H9 (cell line): ENCODE data around the gene SCN2B. TPM values are rescaled to one million over a fixed set of nuclear protein-coding genes. Genes with fewer than 3 reads are reported as not detected.

ENCODE experiments used
- DNase-seq: peaks from one replicate; pipeline ENCODE4 v3.0.0-alpha.2; 2017
- H2AFZ ChIP-seq: one replicate; pipeline ENCODE4 v1.6.1; 2013; ENCODE audit warnings: mild to moderate bottlenecking, low read length, control low read depth, moderate library complexity
- H2AK5ac ChIP-seq: 2 replicates; pipeline ENCODE4 v1.6.1; 2013; ENCODE audit warnings: low read length, control low read depth, mixed read lengths; ENCODE audit not compliant: insufficient read length
- H2BK120ac ChIP-seq: one replicate; pipeline ENCODE4 v1.6.1; 2013; ENCODE audit warnings: low read depth, mild to moderate bottlenecking, low read length, control low read depth, inconsistent platforms; ENCODE audit not compliant: poor library complexity, severe bottlenecking
- H2BK12ac ChIP-seq: 2 replicates; pipeline ENCODE4 v1.6.1; 2013; ENCODE audit warnings: low read length, control low read depth, mixed read lengths, low read depth; ENCODE audit not compliant: insufficient read length
- H2BK15ac ChIP-seq: 2 replicates; pipeline ENCODE4 v1.6.1; 2013; ENCODE audit warnings: low read depth, low read length, control low read depth
- H2BK20ac ChIP-seq: one replicate; pipeline ENCODE4 v1.6.1; 2013; ENCODE audit warnings: low read depth, mild to moderate bottlenecking, low read length, control low read depth, inconsistent platforms; ENCODE audit not compliant: poor library complexity, severe bottlenecking
- H2BK5ac ChIP-seq: 2 replicates; pipeline ENCODE4 v1.6.1; 2013; ENCODE audit warnings: low read length, control low read depth, mixed read lengths; ENCODE audit not compliant: insufficient read length
- H3K14ac ChIP-seq: 2 replicates; pipeline ENCODE4 v1.6.1; 2013; ENCODE audit warnings: low read length, control low read depth; ENCODE audit not compliant: insufficient read depth
- H3K18ac ChIP-seq: 2 replicates; pipeline ENCODE4 v1.6.1; 2013; ENCODE audit warnings: low read depth, mild to moderate bottlenecking, mixed read lengths, low read length, control low read depth; ENCODE audit not compliant: insufficient read length
- H3K23ac ChIP-seq: 2 replicates; pipeline ENCODE4 v1.6.1; 2013; ENCODE audit warnings: low read length, control low read depth, mixed read lengths, low read depth; ENCODE audit not compliant: insufficient read length
- H3K23me2 ChIP-seq: 2 replicates; pipeline ENCODE4 v1.6.1; 2013; ENCODE audit warnings: low read depth, mild to moderate bottlenecking, mixed read lengths, low read length, control low read depth; ENCODE audit not compliant: insufficient read length, poor library complexity, severe bottlenecking
- H3K27ac ChIP-seq: 2 replicates; pipeline ENCODE4 v1.5.1; 2013; ENCODE audit warnings: low read length, control low read depth, mixed read lengths, low read depth; ENCODE audit not compliant: insufficient read length
- H3K27me3 ChIP-seq: 2 replicates; pipeline ENCODE4 v1.6.1; 2013; ENCODE audit warnings: low read length, control low read depth, inconsistent platforms; ENCODE audit not compliant: insufficient read depth
- H3K4ac ChIP-seq: 2 replicates; pipeline ENCODE4 v1.6.1; 2013; ENCODE audit warnings: low read depth, mild to moderate bottlenecking, control low read depth, inconsistent platforms, low read length, moderate library complexity
- H3K4me1 ChIP-seq: 2 replicates; pipeline ENCODE4 v1.6.1; 2013; ENCODE audit warnings: low read length, control low read depth, inconsistent platforms; ENCODE audit not compliant: insufficient read depth
- H3K4me2 ChIP-seq: 2 replicates; pipeline ENCODE4 v1.6.1; 2013; ENCODE audit warnings: low read length, control low read depth, mixed read lengths; ENCODE audit not compliant: insufficient read length, insufficient read depth
- H3K56ac ChIP-seq: 2 replicates; pipeline ENCODE4 v1.6.1; 2013; ENCODE audit warnings: low read depth, mild to moderate bottlenecking, mixed read lengths, low read length, control low read depth; ENCODE audit not compliant: insufficient read length
- H3K79me1 ChIP-seq: 2 replicates; pipeline ENCODE4 v1.6.1; 2013; ENCODE audit warnings: low read depth, mild to moderate bottlenecking, moderate library complexity, low read length, control low read depth, inconsistent platforms; ENCODE audit not compliant: insufficient read depth, poor library complexity, severe bottlenecking
- H3K79me2 ChIP-seq: 2 replicates; pipeline ENCODE4 v1.6.1; 2013; ENCODE audit warnings: low read length, control low read depth, inconsistent platforms; ENCODE audit not compliant: insufficient read depth
- H3K9ac ChIP-seq: 2 replicates; pipeline ENCODE4 v1.6.1; 2013; ENCODE audit warnings: low read length, control low read depth, mixed read lengths; ENCODE audit not compliant: insufficient read length; ENCODE audit errors: extremely low read depth
- H3K9me3 ChIP-seq: one replicate; pipeline ENCODE4 v1.6.1; 2013; ENCODE audit warnings: low read depth, low read length, inconsistent platforms; ENCODE audit not compliant: control insufficient read depth
- H3T11ph ChIP-seq: one replicate; pipeline ENCODE4 v1.6.1; 2013; ENCODE audit warnings: mild to moderate bottlenecking, low read length, control low read depth, inconsistent platforms
- H4K20me1 ChIP-seq: one replicate; pipeline ENCODE4 v1.6.1; 2013; ENCODE audit not compliant: control insufficient read depth, insufficient read length, insufficient read depth
- H4K5ac ChIP-seq: 2 replicates; pipeline ENCODE4 v1.6.1; 2013; ENCODE audit warnings: low read depth, mild to moderate bottlenecking, mixed read lengths, low read length, control low read depth; ENCODE audit not compliant: insufficient read length
- H4K8ac ChIP-seq: replicated peaks from 2 replicates; pipeline ENCODE4 v1.6.1; 2013; ENCODE audit warnings: low read length, control low read depth, mixed read lengths, low read depth; ENCODE audit not compliant: insufficient read length
- H4K91ac ChIP-seq: 2 replicates; pipeline ENCODE4 v1.6.1; 2013; ENCODE audit warnings: low read depth, mild to moderate bottlenecking, moderate library complexity, mixed read lengths, low read length, control low read depth; ENCODE audit not compliant: insufficient read length
- H3K27ac Mint-ChIP-seq, 3 experiments: 2 replicates in 2 of 3; 3 replicates in 1 of 3; pipeline ENCODE4 v1.8.0; 2020 to 2021; ENCODE audit warnings: mixed read lengths in 3 of 3, mild to moderate bottlenecking in 1 of 3, moderate library complexity in 1 of 3
- H3K27me3 Mint-ChIP-seq: 2 replicates; pipeline ENCODE4 v1.8.0; 2021; ENCODE audit warnings: low read depth, mild to moderate bottlenecking, moderate library complexity, mixed read lengths
- H3K36me3 Mint-ChIP-seq, 3 experiments: 2 replicates in 2 of 3; 3 replicates in 1 of 3; pipeline ENCODE4 v1.8.0; 2020 to 2021; ENCODE audit warnings: low read depth in 3 of 3, mixed read lengths in 3 of 3; ENCODE audit not compliant: insufficient read depth in 1 of 3
- H3K4me1 Mint-ChIP-seq, 2 experiments: 2 replicates each; pipeline ENCODE4 v1.8.0; 2020; ENCODE audit warnings: mixed read lengths in 2 of 2
- H3K4me3 Mint-ChIP-seq, 2 experiments: 2 replicates in 1 of 2; 3 replicates in 1 of 2; pipeline ENCODE4 v1.8.0; 2020 to 2021; ENCODE audit warnings: mild to moderate bottlenecking in 2 of 2, mixed read lengths in 2 of 2, moderate library complexity in 1 of 2
- H3K9me3 Mint-ChIP-seq, 2 experiments: 2 replicates in 1 of 2; 3 replicates in 1 of 2; pipeline ENCODE4 v1.8.0; 2020; ENCODE audit warnings: mild to moderate bottlenecking in 2 of 2, mixed read lengths in 2 of 2, moderate library complexity in 1 of 2
- WGBS: extraction: QIAGEN DNeasy Blood & Tissue Kit; methylation state at CpG from one replicate; pipeline ENCODE4 v1.1.7; 2013; ENCODE audit warnings: missing lambda C conversion rate, low lambda C conversion rate, mixed read lengths; ENCODE audit not compliant: insufficient read length; ENCODE audit errors: extremely low coverage; 5-methylcytosine and 5-hydroxymethylcytosine counted together
- total RNA-seq: library from RNA; stranded (reverse); gene quantifications from 2 replicates; pipeline ENCODE4 v1.2.1, GENCODE V29; 2021
- TF ChIP-seq, protein P1 (sequence below): fragments of 200-600 bp; sonication (generic); conservative IDR thresholded peaks from 3 replicates; pipeline ENCODE4 v1.8.0; 2021; ENCODE audit warnings: antibody characterized with exemption, mild to moderate bottlenecking

The SCN2B gene
- total RNA-seq, 1 experiment from 2014 or later, result not detected

DNA sequence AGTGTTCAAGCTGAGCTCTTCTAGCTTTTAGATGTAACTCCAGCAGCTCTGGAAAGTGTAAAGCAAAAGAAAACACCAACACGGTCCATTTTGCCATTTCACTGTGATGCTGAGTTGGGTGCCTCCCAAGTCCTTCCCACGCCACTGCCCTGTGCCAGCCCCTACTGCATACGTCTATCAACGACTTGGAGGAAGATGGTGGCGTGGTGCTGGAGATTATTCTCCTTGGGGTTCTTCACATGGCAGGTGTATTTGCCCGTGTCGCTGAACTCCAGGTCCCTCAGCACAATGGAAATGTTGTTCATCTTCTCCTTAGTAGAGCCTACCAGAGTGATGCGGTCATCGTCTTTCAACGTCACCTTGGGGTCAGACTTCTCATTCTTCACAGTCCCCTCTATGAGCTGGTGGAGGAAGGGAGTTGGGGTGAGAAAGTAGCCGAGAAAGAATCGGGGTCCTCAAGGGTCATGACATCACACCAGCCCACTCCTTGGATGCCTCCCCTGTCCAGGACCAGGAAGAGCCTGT lies 32.7 kb downstream of the SCN2B start:
- TF ChIP-seq, protein P1, sequence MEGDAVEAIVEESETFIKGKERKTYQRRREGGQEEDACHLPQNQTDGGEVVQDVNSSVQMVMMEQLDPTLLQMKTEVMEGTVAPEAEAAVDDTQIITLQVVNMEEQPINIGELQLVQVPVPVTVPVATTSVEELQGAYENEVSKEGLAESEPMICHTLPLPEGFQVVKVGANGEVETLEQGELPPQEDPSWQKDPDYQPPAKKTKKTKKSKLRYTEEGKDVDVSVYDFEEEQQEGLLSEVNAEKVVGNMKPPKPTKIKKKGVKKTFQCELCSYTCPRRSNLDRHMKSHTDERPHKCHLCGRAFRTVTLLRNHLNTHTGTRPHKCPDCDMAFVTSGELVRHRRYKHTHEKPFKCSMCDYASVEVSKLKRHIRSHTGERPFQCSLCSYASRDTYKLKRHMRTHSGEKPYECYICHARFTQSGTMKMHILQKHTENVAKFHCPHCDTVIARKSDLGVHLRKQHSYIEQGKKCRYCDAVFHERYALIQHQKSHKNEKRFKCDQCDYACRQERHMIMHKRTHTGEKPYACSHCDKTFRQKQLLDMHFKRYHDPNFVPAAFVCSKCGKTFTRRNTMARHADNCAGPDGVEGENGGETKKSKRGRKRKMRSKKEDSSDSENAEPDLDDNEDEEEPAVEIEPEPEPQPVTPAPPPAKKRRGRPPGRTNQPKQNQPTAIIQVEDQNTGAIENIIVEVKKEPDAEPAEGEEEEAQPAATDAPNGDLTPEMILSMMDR, result no peak
- no peak for DNase-seq
- no peak overlapping the region for H3K9ac ChIP-seq
- H2AK5ac ChIP-seq, result no peak overlapping the region
- no peak overlapping the region for H2BK5ac ChIP-seq
- no peak overlapping the region for H2BK15ac ChIP-seq
- H3K56ac ChIP-seq, result no peak overlapping the region
- H2BK120ac ChIP-seq, result no peak overlapping the region
- no peak overlapping the region for H3K4ac ChIP-seq
- no peaks in the 10 kb centered on the region for H3K79me1 ChIP-seq
- no peak overlapping the region for H4K5ac ChIP-seq
- H3K9me3 ChIP-seq, result no peaks in the 10 kb centered on the region
- H3T11ph ChIP-seq, result no peak overlapping the region
- H4K8ac ChIP-seq, result no peak overlapping the region
- no peaks in the 10 kb centered on the region for H3K36me3 Mint-ChIP-seq
- H3K4me1 Mint-ChIP-seq, result peaks cover 21 to 31% of the 10 kb centered on the region in 2 experiments
- H3K9me3 Mint-ChIP-seq, result no peaks in the 10 kb centered on the region; a peak in 1 of 5 replicates
- H3K4me2 ChIP-seq, result no peak overlapping the region
- H4K20me1 ChIP-seq, result no peaks in the 10 kb centered on the region
- H3K79me2 ChIP-seq, result no peaks in the 10 kb centered on the region
- H3K18ac ChIP-seq, result no peak overlapping the region
- H4K91ac ChIP-seq, result no peak overlapping the region
- peaks cover 5% of the 10 kb centered on the region for H3K23me2 ChIP-seq
- H3K27ac ChIP-seq, result no peak overlapping the region
- H2AFZ ChIP-seq, result no peak overlapping the region
- H3K4me3 Mint-ChIP-seq, result no peak overlapping the region; a peak in 1 of 5 replicates
- peaks cover 83% of the 10 kb centered on the region for H3K27me3 Mint-ChIP-seq
- H3K27me3 ChIP-seq, result peaks cover 5% of the 10 kb centered on the region; the same call in 1 of the 2 replicates
- no peak overlapping the region for H3K14ac ChIP-seq
- WGBS, result no CpG with 5 or more reads among the region's 12 CpGs
- H2BK20ac ChIP-seq, result no peak overlapping the region
- no peak overlapping the region for H3K27ac Mint-ChIP-seq
- no peak overlapping the region for H3K23ac ChIP-seq
- H3K4me1 ChIP-seq, result no peaks in the 10 kb centered on the region
- no peak overlapping the region for H2BK12ac ChIP-seq
